RWPE2 (cell line): ENCODE measurements around the gene TAOK1.
A peak's percentile ranks its signal among the peaks of the same experiment; 100 is the strongest.

Source experiments
- ATAC-seq: fragments of 200-7000 bp; cut with Tn5 transposase; 3 replicates; pipeline ENCODE4 v1.9.1; 2021; ENCODE audit warnings: low read depth
- DNase-seq: peaks from one replicate; pipeline ENCODE4 v3.0.0-alpha.2; 2020; ENCODE audit warnings: low spot score
- H3K27ac ChIP-seq: fragments of 450-650 bp; 2 replicates; pipeline ENCODE4 v1.5.1; 2017; ENCODE audit warnings: mild to moderate bottlenecking; ENCODE audit not compliant: poor library complexity, severe bottlenecking
- H3K27me3 ChIP-seq: fragments of 250-450 bp; sonication (Bioruptor Pico); 2 replicates; pipeline ENCODE4 v1.5.1; 2021; ENCODE audit warnings: mild to moderate bottlenecking, moderate library complexity; ENCODE audit not compliant: insufficient read depth, poor library complexity, severe bottlenecking
- H3K36me3 ChIP-seq: fragments of 250-450 bp; sonication (Bioruptor Pico); 2 replicates; pipeline ENCODE4 v1.5.1; 2020; ENCODE audit warnings: low read depth, mild to moderate bottlenecking, moderate library complexity
- H3K4me1 ChIP-seq: fragments of 250-450 bp; sonication (Bioruptor Pico); 2 replicates; pipeline ENCODE4 v1.5.1; 2021; ENCODE audit warnings: mild to moderate bottlenecking, moderate library complexity; ENCODE audit not compliant: insufficient read depth, poor library complexity, severe bottlenecking
- H3K4me3 ChIP-seq: fragments of 250-450 bp; sonication (Bioruptor Pico); 2 replicates; pipeline ENCODE4 v1.5.1; 2021; ENCODE audit warnings: mild to moderate bottlenecking, moderate library complexity; ENCODE audit not compliant: severe bottlenecking
- H3K9me3 ChIP-seq: fragments of 250-450 bp; sonication (Bioruptor Pico); 2 replicates; pipeline ENCODE4 v1.5.1; 2021; ENCODE audit warnings: mild to moderate bottlenecking, moderate library complexity; ENCODE audit not compliant: severe bottlenecking
- TF ChIP-seq, protein P1 (sequence below): fragments of 450-650 bp; IDR thresholded peaks from one replicate; pipeline ENCODE4 v1.5.1; 2017; ENCODE audit warnings: mild to moderate bottlenecking, moderate library complexity; ENCODE audit not compliant: poor library complexity, severe bottlenecking

Gene TAOK1

DNA sequence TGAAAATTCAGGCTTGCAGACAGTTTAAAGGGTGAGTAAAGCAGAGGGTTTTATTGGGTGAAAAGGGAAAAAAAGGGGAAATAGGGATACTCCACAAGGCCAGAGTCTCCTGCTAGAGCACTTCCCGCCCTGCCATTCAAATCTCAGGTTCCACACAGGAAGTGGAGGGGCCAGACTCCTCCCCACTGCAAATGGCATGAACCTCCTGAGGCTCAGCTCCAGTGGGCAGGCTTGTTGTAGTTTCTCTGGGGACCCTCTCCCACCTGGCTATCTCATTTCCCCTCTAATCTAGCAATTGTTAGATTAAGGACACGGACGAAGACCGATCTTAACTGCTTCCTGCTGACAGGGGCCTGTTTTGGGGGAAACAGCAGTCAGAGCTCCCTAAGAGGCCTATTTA lies 43.4 kb downstream of the TAOK1 start:
- no peak for DNase-seq
- TF ChIP-seq, protein P1, sequence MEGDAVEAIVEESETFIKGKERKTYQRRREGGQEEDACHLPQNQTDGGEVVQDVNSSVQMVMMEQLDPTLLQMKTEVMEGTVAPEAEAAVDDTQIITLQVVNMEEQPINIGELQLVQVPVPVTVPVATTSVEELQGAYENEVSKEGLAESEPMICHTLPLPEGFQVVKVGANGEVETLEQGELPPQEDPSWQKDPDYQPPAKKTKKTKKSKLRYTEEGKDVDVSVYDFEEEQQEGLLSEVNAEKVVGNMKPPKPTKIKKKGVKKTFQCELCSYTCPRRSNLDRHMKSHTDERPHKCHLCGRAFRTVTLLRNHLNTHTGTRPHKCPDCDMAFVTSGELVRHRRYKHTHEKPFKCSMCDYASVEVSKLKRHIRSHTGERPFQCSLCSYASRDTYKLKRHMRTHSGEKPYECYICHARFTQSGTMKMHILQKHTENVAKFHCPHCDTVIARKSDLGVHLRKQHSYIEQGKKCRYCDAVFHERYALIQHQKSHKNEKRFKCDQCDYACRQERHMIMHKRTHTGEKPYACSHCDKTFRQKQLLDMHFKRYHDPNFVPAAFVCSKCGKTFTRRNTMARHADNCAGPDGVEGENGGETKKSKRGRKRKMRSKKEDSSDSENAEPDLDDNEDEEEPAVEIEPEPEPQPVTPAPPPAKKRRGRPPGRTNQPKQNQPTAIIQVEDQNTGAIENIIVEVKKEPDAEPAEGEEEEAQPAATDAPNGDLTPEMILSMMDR, result no peak
- H3K27ac ChIP-seq, result no peak overlapping the region

DNA sequence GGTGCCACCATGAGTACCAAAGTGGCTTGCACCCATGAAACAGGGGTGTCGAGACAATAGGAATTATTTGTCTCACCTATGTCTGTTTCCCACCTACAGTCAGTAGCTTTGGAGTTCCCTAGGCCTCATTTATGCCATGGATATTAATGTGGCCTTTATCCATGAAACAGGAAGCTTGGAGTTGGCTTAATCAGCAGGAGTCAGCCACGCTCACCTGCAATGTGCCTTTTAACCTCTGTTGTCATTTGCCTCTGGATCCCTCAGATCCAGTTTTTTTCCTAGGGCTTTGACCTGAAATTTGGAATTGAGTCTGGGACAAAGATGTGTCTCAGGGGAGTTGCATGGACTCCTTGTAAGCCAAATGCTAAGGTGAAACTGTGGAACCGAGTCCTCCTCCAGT lies 44.4 kb downstream of the TAOK1 start:
- ATAC-seq (no peak), DNase-seq (no peak)
- peaks cover 8% of the 10 kb centered on the region; the same call in 1 of the 2 replicates for H3K36me3 ChIP-seq
- H3K4me1 ChIP-seq, result no peaks in the 10 kb centered on the region
- no peak overlapping the region for H3K4me3 ChIP-seq
- no peaks in the 10 kb centered on the region for H3K27me3 ChIP-seq
- no peak overlapping the region for H3K27ac ChIP-seq
- H3K9me3 ChIP-seq, result no peaks in the 10 kb centered on the region
- TF ChIP-seq, protein P1, result no peak

More for the DNA sequence above, 43.4 kb downstream of the TAOK1 start:
- Histone ChIP-seq H3K4me3 (no peak overlapping the region), H3K27me3 (no peaks in the 10 kb centered on the region), H3K4me1 (no peaks in the 10 kb centered on the region), H3K36me3 (peaks cover 5% of the 10 kb centered on the region; the same call in 1 of the 2 replicates), H3K9me3 (no peaks in the 10 kb centered on the region)
- ATAC-seq, result no peak

DNA sequence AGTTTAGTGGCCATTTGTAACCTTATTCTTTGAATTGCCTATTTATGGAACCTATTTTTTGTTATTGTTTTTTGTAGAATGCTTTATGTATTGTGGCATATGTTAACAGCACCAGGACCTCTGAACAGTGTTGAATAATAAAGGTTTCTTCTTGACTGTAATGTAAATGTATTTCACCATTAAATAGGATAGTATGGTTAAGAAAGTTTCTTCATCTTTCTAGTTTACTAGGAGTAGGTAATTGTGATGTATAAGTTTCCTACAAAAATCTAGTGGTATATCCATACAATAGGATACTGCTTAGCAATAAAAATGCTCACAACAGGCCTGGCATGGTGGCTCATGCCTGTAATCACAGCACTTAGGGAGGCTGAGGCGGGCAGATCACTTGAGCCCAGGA lies 52.3 kb downstream of the TAOK1 start:
- TF ChIP-seq, protein P1, result no peak
- H3K9me3 ChIP-seq, result no peaks in the 10 kb centered on the region
- no peak for DNase-seq
- peaks cover 10% of the 10 kb centered on the region for H3K36me3 ChIP-seq
- H3K27ac ChIP-seq, result no peak overlapping the region
- no peak overlapping the region for H3K4me3 ChIP-seq
- H3K4me1 ChIP-seq, result peaks cover 20% of the 10 kb centered on the region
- no peaks in the 10 kb centered on the region for H3K27me3 ChIP-seq
- ATAC-seq, result no peak

DNA sequence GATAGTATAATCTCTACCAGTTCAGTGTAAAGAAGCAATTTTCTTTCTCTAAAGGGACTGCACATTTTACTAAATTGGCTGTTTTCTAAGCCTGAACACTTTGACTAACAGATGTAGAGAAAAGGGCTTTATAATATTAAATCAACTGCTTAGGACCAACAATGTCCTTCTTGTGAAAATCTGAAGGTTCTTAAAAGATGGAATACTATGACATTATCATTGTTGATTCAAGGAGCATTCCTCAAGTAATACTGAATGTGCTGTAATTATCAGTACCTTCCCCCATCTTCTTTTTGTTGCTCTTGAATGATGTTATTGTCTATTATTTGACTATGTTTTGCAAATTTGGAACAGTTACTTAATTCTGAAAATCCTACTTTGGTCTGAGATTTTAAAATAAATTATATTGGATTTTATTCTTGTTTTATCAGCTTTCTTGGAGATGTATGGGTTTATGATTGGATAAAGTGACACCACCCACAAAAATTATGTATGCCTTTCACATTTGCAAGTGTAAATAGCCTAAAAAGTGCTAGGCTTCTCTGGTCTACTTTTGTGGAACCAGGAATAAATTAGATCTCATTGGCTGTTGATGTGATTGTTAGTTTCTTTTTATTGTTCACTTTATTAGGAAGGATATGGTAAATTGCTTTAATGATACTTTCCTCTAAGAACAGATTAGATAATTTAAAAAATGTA lies 53.0 kb downstream of the TAOK1 start:
- no peak for DNase-seq
- ATAC-seq, result no peak
- Histone ChIP-seq H3K9me3 (no peaks in the 10 kb centered on the region), H3K36me3 (peaks cover 11% of the 10 kb centered on the region), H3K4me3 (no peak overlapping the region), H3K4me1 (peaks cover 20% of the 10 kb centered on the region), H3K27me3 (no peaks in the 10 kb centered on the region), H3K27ac (no peak overlapping the region)
- TF ChIP-seq, protein P1, result no peak

DNA sequence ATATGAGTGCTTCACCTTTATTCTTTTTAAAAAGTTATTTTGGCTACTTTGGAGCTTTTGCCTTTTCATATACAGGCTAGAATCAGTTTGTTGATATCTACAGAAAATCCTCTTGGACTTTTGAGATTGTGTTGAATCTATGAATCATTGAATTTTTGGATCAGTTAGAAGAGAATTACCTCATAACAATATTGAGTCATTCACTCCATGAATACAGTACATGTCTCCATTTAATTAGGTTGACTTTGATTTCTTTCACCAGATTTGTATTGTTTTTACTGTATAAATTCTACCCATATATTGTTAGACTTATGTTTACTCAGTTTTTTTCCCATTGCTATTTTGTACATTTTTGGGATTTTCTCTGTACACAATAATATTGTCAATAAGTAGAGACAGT lies 54.4 kb downstream of the TAOK1 start:
- Histone ChIP-seq H3K4me3 (no peak overlapping the region), H3K27me3 (no peaks in the 10 kb centered on the region), H3K27ac (peak overlapping the region; percentile 1), H3K36me3 (peaks cover 14% of the 10 kb centered on the region), H3K9me3 (no peaks in the 10 kb centered on the region), H3K4me1 (peaks cover 20% of the 10 kb centered on the region)
- TF ChIP-seq, protein P1, result no peak
- DNase-seq (no peak), ATAC-seq (peak; percentile 84)
